ENCODE results near the gene KIF1C.
A peak's percentile ranks its signal among the peaks of the same experiment; 100 is the strongest.

The KIF1C gene

DNA sequence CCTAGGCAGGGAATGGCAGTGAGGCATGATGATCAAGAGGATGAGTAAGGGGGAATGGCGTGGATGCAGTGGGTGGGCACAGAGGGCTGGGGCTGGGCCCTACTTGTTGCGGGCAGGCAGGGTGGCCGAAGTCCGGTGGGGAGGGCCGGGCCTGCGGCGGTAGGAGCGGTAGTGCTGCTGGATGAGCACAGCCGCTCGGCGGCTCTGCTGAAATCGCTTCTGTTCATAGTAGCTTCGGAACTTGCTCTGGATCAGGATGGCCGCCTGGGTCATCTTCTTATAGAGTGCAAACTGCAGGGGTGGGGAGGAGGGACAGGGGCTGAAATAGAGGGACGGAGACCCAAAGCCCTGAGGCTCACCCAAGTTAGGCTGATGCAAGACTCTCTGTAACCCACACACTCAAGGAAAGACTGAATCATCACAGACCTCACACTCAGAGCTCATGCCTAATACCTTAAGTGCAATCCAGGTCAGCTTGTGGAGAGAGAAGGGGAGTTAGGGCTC, 28.7 kb upstream of the KIF1C start:
- DNase-seq, result peak; percentile 56

- DNase-seq, result peak; percentile 19
Measured at GRCh38 chr17:4969551-4970173, 28.1 kb upstream of the KIF1C start.

GRCh38 chr17:4970273-4970672, 27.5 kb upstream of the KIF1C start:
- DNase-seq, result no peak

- DNase-seq, result no peak
Measured at GRCh38 chr17:4971826-4972225, 25.9 kb upstream of the KIF1C start.

DNA sequence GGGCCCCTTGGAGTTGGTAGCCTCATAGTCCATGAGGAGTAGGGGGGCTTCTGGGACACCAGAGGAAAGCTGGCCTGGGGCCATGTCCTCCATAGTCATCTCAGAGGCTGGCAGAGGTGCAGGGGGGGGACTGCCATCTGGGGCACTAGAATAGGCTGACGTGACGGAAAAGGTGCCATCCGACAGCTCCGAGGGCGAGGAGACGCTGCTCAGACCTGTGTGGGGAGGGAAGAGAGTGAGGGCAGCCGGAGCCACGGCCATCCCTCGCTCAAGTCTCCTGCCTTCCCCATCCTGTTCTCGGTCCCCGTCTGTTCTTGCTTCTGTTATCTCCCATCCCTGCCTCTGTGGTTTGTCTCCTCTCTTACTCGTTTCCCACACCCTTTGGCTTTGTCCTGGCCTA, 25.4 kb upstream of the KIF1C start:
- DNase-seq, result no peak

- no peak for DNase-seq
Measured at GRCh38 chr17:4972752-4973151, 25.0 kb upstream of the KIF1C start.

DNA sequence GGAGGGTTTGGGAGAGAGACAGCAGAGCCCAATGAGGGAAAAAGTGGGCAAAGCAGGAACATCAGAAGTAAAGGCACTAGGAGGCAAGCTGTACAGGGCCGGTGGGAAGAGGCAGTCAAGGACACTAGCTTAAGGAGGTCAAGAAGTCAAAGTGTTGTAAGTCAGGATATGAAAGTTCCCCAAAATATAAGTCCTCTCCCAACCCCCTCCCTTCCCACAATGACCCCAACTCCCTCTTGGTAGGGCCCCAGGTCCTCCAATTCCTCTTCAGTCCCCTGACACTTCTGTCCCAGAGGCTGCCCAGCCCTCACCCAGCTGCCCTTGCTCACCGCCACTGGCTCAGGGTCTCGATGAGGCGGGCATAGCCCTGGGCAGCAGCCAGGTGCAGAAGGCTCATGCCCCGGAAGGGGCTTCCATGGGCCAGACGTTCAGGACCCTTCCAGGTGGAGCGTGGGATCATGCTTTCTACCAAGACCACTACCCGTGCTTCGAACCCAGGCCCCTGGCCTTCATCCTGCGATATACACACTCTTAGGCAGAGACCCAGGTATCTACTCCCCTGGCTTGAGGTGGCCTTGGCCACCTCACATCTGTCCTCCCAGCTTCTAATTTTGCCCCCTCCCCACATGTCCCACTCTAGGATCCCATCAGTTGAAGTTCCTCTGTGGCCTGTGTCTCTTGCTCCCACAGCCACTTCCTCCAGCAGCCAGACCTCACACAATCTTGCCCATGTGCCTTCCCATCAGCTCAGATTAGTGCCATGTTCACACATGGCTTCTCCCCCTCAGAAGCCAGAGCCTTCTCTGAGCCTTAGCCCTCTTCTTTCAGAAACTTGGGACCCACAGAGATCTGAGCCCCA, 24.3 kb upstream of the KIF1C start:
- DNase-seq, result no peak

- DNase-seq, result no peak
Measured at GRCh38 chr17:4974115-4974670, 23.6 kb upstream of the KIF1C start.

GRCh38 chr17:4978726-4979125, 19.0 kb upstream of the KIF1C start:
- DNase-seq, result no peak

- peak; percentile 64 for DNase-seq
Measured at GRCh38 chr17:4980644-4981216, 17.0 kb upstream of the KIF1C start.

DNA sequence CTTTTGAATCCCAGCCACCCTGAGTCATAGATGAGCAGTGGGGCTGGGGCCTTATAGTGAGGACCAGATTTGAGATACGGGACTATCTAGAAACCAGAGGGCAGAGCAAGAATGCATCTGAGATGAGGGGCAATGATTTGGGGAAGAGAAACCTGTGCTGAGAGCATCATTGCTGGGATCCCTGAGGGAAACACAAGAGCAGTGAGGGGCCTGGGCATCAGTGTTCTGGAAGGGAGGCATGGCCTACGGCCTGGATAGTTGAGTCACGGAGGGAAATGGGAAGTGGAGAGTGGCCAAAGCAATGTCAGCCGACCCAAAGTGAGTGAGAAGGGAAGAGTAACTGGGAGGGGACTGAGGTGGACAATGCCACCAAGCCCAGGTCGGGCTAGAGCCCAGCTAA, 15.4 kb upstream of the KIF1C start:
- DNase-seq, result no peak

GRCh38 chr17:4986403-4986802, 11.3 kb upstream of the KIF1C start:
- peak; percentile 47 for DNase-seq

DNA sequence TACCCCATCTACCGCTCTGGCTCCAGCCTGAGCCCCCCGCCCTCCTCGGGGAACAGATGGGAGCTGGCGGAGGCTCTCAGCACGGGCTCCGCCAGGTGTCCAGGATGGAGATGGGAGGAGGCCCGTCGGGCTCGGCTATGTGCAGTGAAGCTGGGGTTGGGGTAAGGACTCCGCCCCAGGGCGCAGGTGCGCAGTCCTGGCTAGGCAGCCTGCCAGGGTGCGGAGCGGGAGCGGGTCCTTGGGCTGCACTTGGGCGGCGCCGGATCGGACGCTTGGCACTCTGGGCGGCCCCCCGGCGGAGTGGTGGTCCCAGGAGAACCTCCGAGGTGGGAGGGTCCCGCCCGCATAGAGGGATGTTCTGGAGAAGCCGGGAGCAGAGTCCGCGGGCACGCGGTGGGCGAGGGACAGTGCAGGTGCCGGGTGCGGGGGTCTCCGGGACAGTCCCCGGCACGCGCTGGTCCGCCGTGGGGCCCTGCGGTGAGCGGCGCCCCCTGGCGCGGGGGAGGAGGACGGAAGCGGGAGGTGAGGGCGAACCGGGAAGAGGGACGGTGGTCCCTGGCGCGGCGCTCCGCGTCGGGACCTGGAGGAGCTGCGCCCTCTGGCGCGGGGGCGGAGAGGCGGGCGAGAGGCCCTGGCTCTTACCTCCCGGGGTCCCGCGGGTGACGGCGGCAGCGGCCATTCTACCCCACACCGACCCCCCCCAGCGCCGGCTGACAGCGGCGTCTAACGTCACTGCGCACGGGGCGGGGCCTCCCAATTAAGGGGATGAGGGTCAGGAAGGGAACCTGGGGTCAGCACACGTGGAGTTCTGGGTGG, 10.6 kb upstream of the KIF1C start, which contains the start of gene CAMTA2:
TSS of gene CAMTA2 (minus strand) at position 725 of the 816 bp plus-strand sequence. CDS start 1,453 bp downstream, outside the sequence.
- DNase-seq, result peak; percentile 76

- DNase-seq, result no peak
Measured at GRCh38 chr17:4987767-4988567, 9.8 kb upstream of the KIF1C start.

GRCh38 chr17:4994081-4994595, 3.6 kb upstream of the KIF1C start:
- no peak for DNase-seq

DNA sequence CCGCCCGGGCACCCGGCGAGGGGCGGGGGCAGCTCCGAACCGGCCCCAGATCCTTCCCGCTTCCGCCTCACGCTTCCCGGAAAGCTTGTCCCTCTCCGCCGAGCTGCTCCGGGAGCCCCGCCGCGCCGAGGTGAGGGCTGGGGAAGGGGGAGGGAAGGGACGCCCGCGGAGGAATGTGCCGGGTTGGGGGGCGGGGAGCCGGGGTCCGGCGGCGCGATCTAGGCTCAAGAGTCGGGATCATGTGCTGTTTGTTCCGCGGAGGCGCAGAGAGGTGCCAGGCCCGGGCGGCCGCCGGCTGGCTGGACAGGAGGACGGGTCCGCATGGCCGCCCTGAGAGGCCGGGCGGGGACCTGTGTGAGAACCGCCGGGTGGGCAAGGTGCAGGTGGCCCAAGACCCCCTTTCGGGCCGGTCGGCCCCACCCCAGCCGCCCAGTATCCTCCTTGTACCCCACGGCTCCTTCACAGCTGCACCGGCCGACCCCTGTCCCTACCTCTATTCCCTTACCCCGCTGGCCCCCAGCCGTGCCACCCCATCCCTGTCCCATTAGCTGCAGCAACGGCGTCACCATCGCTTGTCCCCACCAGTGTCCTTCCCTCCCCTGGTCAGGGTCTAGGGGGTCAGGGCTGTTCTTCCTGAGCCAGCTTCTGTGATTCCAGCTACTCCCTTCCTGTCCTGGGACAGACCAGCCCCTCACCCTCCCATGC, 429 bp downstream of the KIF1C start:
- DNase-seq, result peak; percentile 36

- DNase-seq, result peak; percentile 16
Measured at GRCh38 chr17:4998732-4999429, 1.1 kb downstream of the KIF1C start.

DNA sequence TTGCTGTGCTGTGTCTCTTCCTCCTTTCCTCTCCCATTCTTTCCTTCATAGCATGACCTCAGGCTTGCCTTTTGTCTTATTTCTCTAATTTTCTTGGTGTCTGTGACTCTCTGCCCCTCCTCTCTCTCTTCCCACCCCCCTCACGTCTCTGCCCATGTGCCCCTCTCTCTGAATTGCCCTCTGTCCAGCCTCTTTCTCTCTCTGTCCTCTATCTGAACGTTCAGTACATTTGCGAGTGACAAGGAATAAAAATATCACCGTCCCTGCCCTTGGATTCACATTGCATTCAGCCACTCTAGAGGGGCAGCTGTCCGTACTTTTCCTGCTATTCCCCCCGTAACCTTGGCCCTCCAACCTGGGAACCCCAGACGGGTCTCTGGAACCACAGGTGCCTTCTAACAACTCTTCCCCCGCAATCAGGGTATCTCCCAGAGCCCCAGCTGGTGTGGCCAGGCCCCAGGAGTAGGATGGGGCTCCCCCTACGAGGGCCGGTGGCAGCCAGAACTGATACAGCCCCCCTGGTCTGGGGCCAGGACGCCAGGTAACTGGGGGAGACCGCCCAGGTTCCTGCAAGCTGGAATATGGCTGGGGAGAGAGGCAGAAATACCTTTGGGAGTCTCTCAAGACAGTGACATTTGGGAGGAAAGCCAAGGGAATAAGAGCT, 1.8 kb downstream of the KIF1C start:
- DNase-seq, result no peak

GRCh38 chr17:5000237-5000639, 2.5 kb downstream of the KIF1C start:
- DNase-seq, result no peak
